Cardiac muscle cell (in vitro differentiated cells and primary cell): Measurements from ENCODE around the gene UQCC3. TPM values are rescaled to one million over a fixed set of nuclear protein-coding genes. Genes with fewer than 3 reads are reported as not detected.
"Not testable (repeated sequence)": the region's sequence is repeated elsewhere in the genome, so short reads cannot be mapped to it uniquely, and the experiment has no call there.

ENCODE experiments used
- DNase-seq, 2 donors: peaks; one replicate each; pipeline versions ENCODE4 v3.0.0 to v3.0.0-alpha.2; 2010 to 2017; ENCODE audit warnings: low read depth in 1 of 2, low spot score in 1 of 2
- H3K27ac ChIP-seq: fragments of 200-600 bp; sonication (generic); 2 replicates; pipeline ENCODE4 v1.5.1; 2016
- H3K27me3 ChIP-seq: fragments of 200-600 bp; sonication (generic); 2 replicates; pipeline ENCODE4 v1.6.0; 2016; ENCODE audit warnings: control low read depth
- H3K36me3 ChIP-seq: fragments of 200-600 bp; sonication (generic); 2 replicates; pipeline ENCODE4 v1.5.1; 2016; ENCODE audit warnings: control low read depth
- H3K4me1 ChIP-seq: fragments of 200-600 bp; sonication (generic); 2 replicates; pipeline ENCODE4 v1.8.1; 2017; ENCODE audit warnings: low read depth, mild to moderate bottlenecking, mixed run types
- H3K4me3 ChIP-seq: fragments of 200-600 bp; sonication (generic); 2 replicates; pipeline ENCODE4 v1.5.1; 2016; ENCODE audit warnings: mild to moderate bottlenecking
- H3K9me3 ChIP-seq: fragments of 200-600 bp; sonication (generic); 2 replicates; pipeline ENCODE4 v1.5.1; 2017; ENCODE audit warnings: low read depth, mild to moderate bottlenecking, control low read depth
- CTCF ChIP-seq: IDR thresholded peaks from 2 replicates; pipeline ENCODE4 v1.5.1; 2012; ENCODE audit warnings: low read depth, mild to moderate bottlenecking, low read length
- polyA plus RNA-seq: library from polyadenylated mRNA; unstranded; fragments of >200 nt; fragmentation: Nextera tagmentation; extraction: Ambion mirVana; gene quantifications from 2 replicates; pipeline ENCODE4 v1.2.1, GENCODE V29; 2016
- total RNA-seq: library from RNA; depleted of rRNA; stranded (reverse); fragments of >200 nt; gene quantifications from 2 replicates; pipeline ENCODE4 v1.2.3, GENCODE V29; 2016

UQCC3 gene
- total and polyA plus RNA-seq, 2 experiments from 2014 or later, result 13.0 to 32.3 TPM

- TF ChIP-seq CTCF, result no peak
- Histone ChIP-seq H3K4me3 (no peak overlapping the region), H3K4me1 (peaks cover 14% of the 10 kb centered on the region), H3K9me3 (no peaks in the 10 kb centered on the region), H3K27ac (no peak overlapping the region), H3K36me3 (peaks cover 13% of the 10 kb centered on the region), H3K27me3 (no peaks in the 10 kb centered on the region)
- DNase-seq, result no peak
Observed at GRCh38 chr11:62702246-62702645, 30.8 kb downstream of the UQCC3 start.

- H3K27ac ChIP-seq, H3K4me3 ChIP-seq, DNase-seq, H3K9me3 ChIP-seq, H3K27me3 ChIP-seq: not testable (repeated sequence)
- H3K36me3 ChIP-seq, result peaks cover 13% of the 10 kb centered on the region
- peaks cover 23% of the 10 kb centered on the region for H3K4me1 ChIP-seq
Observed at GRCh38 chr11:62703921-62704320, 32.4 kb downstream of the UQCC3 start.

- no peaks in the 10 kb centered on the region for H3K9me3 ChIP-seq
- no peak for DNase-seq
- no peak for TF ChIP-seq CTCF
- H3K4me3 ChIP-seq, result peak overlapping the region; percentile 41
- H3K27me3 ChIP-seq, result no peaks in the 10 kb centered on the region
- H3K27ac ChIP-seq, result peak overlapping the region; percentile 83
- peaks cover 11% of the 10 kb centered on the region for H3K36me3 ChIP-seq
- peaks cover 25% of the 10 kb centered on the region for H3K4me1 ChIP-seq
Observed at GRCh38 chr11:62705413-62705812, 33.9 kb downstream of the UQCC3 start.

- Histone ChIP-seq H3K4me1 (peaks cover 25% of the 10 kb centered on the region), H3K4me3 (peak overlapping the region; percentile 41), H3K36me3 (peaks cover 7% of the 10 kb centered on the region), H3K27ac (peak overlapping the region; percentile 83), H3K27me3 (no peaks in the 10 kb centered on the region), H3K9me3 (no peaks in the 10 kb centered on the region)
- TF ChIP-seq CTCF, result no peak
- DNase-seq, result peak; percentile 97 to 98
Observed at GRCh38 chr11:62705880-62706849, 34.7 kb downstream of the UQCC3 start.

- Histone ChIP-seq H3K4me1 (peaks cover 25% of the 10 kb centered on the region), H3K9me3 (no peaks in the 10 kb centered on the region), H3K36me3 (peaks cover 5% of the 10 kb centered on the region), H3K27ac (peak overlapping the region; percentile 77), H3K27me3 (no peaks in the 10 kb centered on the region), H3K4me3 (peak overlapping the region; percentile 41)
- no peak for TF ChIP-seq CTCF
- no peak for DNase-seq
Observed at GRCh38 chr11:62706850-62707247, 35.4 kb downstream of the UQCC3 start.

GRCh38 chr11:62707277-62707861, 35.9 kb downstream of the UQCC3 start, which contains the start of the genes BSCL2 and GNG3:
BSCL2 (minus strand) TSS chr11:62707424; CDS start chr11:62707195, 229 bp downstream.
GNG3 (plus strand) TSS chr11:62707676; CDS start chr11:62708296, 620 bp downstream.
- peak within 1 kb of the TSS; percentile 41 for H3K4me3 ChIP-seq
- H3K4me1 ChIP-seq, result peaks cover 25% of the 10 kb centered on the region
- no peaks in the 10 kb centered on the region for H3K27me3 ChIP-seq
- H3K36me3 ChIP-seq, result peaks cover 8% of the 10 kb centered on the region
- H3K9me3 ChIP-seq, result no peaks in the 10 kb centered on the region
- H3K27ac ChIP-seq, result peak within 1 kb of the TSS; percentile 99
- no peak for TF ChIP-seq CTCF
- peak in 1 of 2 donors; percentile 90 for DNase-seq
